ENCODE measurements around the gene P2RY2. TPM values are rescaled to one million over a fixed set of nuclear protein-coding genes. Genes with fewer than 3 reads are reported as not detected.

The P2RY2 gene
- total RNA-seq, 1 donor from 2014 or later, result 0.96 TPM

DNA sequence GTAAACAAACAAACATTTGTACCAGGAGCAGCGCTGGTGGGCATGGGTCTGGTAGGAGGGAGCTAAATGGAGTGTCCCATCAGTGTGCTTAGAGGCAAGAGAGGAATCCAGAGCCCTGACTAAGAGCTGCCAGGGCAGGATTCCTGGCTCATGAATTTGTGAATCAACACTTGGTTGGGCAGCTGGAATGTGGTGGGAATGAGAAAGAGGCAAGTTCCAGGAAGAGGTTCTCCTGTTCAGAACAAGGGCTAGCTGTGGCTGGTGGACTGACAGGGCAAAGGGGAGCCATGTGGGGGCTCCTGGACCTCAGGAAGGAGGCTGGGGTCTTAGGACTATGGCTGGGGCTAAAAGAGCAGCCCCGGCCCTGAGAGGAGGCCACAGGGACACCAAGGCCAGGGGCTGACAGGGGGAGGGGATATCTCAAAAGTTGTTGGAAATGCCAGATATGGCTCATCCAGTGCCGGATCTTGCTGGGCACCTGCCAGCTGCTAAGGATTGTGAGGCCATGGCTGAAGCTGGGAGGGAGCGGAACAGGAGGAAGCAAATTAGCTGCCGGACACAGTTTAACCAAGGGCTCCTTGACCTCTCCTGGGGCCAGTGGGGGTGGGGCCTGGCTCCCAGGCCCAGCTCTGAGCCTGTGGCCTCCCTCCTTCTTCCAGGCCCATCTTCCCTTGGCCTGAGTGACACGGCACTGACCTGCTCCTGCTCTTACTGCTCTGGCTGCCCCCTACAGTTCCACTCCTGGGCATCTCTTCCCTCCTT, 39.4 kb downstream of the P2RY2 start:
- Mint-ChIP-seq H3K9me3 (ENCODE audit: low read depth) (no peaks in the 10 kb centered on the region), H3K4me3 (ENCODE audit: low read depth) (no peak overlapping the region), H3K4me1 (ENCODE audit: low read depth) (no peaks in the 10 kb centered on the region), H3K27ac (no peak overlapping the region), H3K36me3 (ENCODE audit: insufficient read depth) (no peaks in the 10 kb centered on the region), H3K27me3 (peaks cover 9% of the 10 kb centered on the region)
- TF ChIP-seq, protein P1, sequence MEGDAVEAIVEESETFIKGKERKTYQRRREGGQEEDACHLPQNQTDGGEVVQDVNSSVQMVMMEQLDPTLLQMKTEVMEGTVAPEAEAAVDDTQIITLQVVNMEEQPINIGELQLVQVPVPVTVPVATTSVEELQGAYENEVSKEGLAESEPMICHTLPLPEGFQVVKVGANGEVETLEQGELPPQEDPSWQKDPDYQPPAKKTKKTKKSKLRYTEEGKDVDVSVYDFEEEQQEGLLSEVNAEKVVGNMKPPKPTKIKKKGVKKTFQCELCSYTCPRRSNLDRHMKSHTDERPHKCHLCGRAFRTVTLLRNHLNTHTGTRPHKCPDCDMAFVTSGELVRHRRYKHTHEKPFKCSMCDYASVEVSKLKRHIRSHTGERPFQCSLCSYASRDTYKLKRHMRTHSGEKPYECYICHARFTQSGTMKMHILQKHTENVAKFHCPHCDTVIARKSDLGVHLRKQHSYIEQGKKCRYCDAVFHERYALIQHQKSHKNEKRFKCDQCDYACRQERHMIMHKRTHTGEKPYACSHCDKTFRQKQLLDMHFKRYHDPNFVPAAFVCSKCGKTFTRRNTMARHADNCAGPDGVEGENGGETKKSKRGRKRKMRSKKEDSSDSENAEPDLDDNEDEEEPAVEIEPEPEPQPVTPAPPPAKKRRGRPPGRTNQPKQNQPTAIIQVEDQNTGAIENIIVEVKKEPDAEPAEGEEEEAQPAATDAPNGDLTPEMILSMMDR (IDR thresholded peaks at IDR 0.05; ENCODE audit: unreplicated experiment), result no peak
- DNase-seq (ENCODE audit: low spot score, unreplicated experiment), result no peak

DNA sequence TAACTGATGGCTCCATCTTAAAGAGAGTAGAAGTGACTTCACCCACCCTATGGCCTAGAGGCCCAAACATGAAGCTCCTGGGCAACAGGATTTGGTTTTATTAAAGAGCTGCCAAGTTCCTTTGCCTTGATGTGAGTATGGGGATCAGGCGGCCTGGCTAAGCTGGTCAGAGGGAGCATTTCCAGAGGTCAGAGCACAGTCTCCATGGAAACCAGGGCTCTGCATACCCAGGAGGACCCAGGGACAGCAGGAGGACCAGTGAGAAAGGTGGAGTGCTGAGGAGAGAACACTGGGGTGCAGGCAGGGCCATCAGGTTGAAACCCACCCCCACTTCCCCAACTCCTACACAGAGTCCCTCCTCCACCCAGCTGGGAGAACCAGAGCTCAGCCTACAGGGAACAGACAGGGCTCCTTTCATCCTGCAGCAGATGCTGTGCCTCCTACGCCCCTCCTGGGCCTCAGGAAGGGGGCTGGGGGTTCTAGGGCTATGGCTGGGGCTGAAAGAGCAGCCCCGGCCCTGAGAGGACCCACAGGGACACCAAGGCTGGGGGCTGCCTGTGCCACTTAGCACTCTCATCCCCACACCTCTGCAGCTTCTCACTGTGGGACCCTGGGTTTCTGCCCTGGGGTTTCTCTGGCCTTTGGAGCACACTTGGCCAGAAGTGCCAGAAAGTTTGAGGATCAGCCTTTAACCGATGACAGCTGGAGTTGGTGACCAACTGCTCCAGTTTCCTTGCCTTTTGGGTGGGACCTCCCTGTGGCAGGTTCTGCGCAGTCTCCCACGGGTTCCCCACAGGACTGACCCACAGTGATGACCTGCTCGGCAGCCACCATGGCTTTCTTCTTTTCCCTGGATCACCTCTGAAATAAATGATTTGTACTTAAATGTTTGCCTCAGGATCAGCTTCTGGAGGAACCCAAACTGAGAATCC, 40.3 kb downstream of the P2RY2 start:
- no peaks in the 10 kb centered on the region for H3K4me1 Mint-ChIP-seq (ENCODE audit: low read depth)
- H3K4me3 Mint-ChIP-seq (ENCODE audit: low read depth), result no peak overlapping the region
- TF ChIP-seq, protein P1 (IDR thresholded peaks at IDR 0.05; ENCODE audit: unreplicated experiment), result no peak
- H3K27ac Mint-ChIP-seq, result no peak overlapping the region
- peaks cover 16% of the 10 kb centered on the region for H3K27me3 Mint-ChIP-seq
- no peaks in the 10 kb centered on the region for H3K9me3 Mint-ChIP-seq (ENCODE audit: low read depth)
- no peak for DNase-seq (ENCODE audit: low spot score, unreplicated experiment)
- H3K36me3 Mint-ChIP-seq (ENCODE audit: insufficient read depth), result no peaks in the 10 kb centered on the region

- Mint-ChIP-seq H3K9me3 (ENCODE audit: low read depth) (no peaks in the 10 kb centered on the region), H3K27ac (no peak overlapping the region), H3K4me3 (ENCODE audit: low read depth) (no peak overlapping the region), H3K4me1 (ENCODE audit: low read depth) (no peaks in the 10 kb centered on the region), H3K36me3 (ENCODE audit: insufficient read depth) (no peaks in the 10 kb centered on the region), H3K27me3 (peaks cover 20% of the 10 kb centered on the region)
- TF ChIP-seq, protein P1 (IDR thresholded peaks at IDR 0.05; ENCODE audit: unreplicated experiment), result no peak
- no peak for DNase-seq (ENCODE audit: low spot score, unreplicated experiment)
Measured at GRCh38 chr11:73259406-73260126, 41.5 kb downstream of the P2RY2 start.

GRCh38 chr11:73260127-73260457, 42.0 kb downstream of the P2RY2 start:
- Mint-ChIP-seq H3K27me3 (peaks cover 25% of the 10 kb centered on the region), H3K4me1 (ENCODE audit: low read depth) (no peaks in the 10 kb centered on the region), H3K9me3 (ENCODE audit: low read depth) (no peaks in the 10 kb centered on the region), H3K27ac (no peak overlapping the region), H3K4me3 (ENCODE audit: low read depth) (no peak overlapping the region), H3K36me3 (ENCODE audit: insufficient read depth) (no peaks in the 10 kb centered on the region)
- DNase-seq (ENCODE audit: low spot score, unreplicated experiment), result no peak
- TF ChIP-seq, protein P1 (IDR thresholded peaks at IDR 0.05; ENCODE audit: unreplicated experiment), result no peak

Measured in progenitor cell of endocrine pancreas (in vitro differentiated cells).